HG03342 (cell line): ENCODE results near the gene FOXC2.

Source experiments
- ATAC-seq: cut with Tn5 transposase; IDR thresholded peaks from one replicate; pipeline ENCODE4 v1.9.1; 2021; ENCODE audit warnings: mild to moderate bottlenecking, moderate library complexity; ENCODE audit not compliant: unreplicated experiment

The FOXC2 gene

DNA sequence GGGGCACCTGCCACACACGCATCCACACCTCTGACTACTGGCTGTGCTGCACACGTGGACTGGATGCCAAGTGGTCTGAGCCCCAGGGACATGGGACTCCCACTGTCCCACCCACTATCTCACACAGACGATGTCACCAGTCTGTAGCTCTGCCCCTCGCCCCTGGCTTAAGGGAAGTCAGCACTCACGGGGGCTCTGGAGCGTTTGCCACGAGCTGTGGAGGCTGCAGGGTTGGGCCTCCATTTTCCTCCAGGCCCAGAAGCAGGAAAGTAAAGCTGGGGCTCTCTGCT is 34.2 kb upstream of the FOXC2 start:
- no peak for ATAC-seq

DNA sequence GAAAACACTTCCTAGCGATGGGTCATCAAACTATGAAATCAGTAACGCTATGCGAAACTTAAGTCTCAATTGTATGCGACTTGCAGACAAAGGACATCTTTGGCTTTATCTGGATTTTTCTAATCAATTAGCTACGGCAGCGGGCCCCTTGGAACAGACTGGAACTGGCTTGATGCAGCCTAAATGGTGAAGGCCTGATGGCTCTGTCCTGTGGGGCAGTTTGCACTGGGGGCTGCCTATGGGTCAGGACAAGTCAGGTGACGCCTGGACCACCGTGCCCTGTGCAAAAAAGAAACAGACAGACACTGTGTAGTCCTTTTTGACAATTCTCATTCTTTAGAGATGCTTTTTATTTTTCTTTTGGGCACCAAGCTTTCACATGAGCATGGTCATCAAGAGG is 33.6 kb upstream of the FOXC2 start:
- ATAC-seq, result no peak

DNA sequence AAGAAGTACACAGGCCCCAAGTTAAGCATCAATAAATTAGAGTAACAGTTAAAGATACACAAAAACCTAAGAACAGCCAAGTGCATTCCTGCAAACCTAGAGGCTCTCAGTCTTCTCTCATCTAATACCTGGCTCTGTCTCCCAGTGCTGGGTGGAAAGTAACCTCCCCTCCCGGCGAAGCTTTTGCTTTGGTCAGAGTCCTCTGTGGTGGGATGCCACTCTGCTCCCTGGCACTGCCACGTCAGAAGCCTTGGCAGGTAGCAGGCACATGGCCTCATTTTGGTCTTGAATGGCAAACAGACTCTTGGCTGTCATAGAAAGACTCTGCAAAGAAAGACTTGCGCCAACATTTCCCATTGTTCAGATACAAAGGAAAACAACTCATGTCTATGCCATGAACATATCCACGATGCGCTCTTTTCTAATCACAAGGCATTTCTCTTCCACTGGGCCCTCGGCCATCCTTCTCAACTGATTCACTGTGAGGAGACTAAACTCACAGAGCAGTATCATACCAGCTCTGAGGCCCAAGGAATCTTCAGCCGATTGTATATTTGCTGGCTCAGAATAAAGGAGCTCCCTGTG is 32.8 kb upstream of the FOXC2 start:
- no peak for ATAC-seq

DNA sequence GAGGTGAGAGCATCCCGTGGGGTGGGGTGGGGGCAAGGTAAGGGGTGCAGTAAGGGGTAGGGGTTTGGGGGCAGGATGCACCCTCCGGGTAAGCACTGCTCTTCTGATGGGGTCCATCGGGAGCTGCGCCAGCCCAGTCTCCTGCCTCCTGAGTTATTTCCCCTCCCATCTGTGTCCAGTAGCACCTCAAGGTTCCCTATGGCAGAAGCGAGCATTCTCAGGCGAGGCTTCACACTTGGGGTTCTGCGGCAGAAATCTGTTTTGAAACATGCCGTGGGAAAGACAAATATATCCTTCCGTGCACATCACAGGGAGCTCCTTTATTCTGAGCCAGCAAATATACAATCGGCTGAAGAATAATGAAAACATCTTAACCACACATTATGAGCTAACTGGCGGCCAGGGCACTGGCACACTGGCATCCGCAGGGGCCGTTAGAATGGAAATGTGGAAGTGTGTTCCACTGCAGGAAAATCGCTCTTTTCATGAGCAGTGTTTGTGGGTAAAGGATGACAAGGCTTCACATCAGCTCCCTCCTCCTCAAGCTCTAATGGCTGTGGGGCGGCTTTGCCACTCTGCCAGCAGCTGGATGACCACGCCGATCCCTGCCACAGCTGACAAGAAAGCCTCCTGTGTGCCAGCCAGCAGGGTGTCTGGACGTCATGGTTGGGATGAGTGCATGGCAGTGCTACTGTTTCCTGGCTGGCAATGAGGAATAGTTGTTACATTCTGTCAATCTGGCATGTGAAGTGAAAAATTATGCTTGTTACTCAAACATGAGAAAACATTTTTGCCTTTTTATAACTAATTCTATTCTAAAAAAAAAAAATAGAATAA is 31.6 kb upstream of the FOXC2 start:
- no peak for ATAC-seq

DNA sequence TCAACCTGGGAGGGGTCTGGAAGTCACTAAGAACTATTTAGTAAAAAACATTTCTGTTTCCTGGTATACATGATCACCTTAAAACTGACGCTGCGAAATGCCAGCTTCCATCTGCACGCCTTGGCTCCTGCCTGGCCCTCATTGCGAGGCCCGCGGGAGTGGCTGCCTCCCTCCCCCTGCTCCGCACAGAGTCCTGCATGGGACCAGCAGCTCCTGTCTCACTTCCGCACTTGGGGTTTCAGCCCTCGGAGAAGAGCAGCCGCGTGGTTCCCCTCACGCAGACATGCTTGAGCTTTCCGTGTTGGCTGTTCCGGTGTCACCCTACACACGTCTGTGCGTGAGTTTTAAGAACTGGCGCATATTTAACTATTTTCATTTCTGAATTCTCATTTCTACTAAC is 30.0 kb upstream of the FOXC2 start:
- ATAC-seq, result no peak

DNA sequence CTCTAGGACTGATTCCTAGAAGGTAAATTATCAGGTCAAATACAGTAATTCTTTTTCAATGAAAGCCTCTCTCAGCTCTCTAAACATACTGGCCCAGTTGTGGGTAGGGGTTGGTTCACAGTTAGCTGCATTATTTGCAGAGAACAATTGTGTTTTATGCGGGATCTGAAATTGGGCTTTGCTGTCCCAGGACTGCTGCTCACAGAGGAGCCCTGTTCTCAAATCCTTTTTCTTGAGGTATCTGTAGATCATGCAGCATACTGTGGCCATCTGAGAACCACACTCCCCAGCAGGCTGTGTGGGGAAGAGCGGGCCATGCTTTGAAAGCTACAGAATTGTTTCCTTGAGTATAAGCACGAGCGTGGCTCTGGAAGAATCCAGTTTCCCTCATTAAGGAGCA is 29.1 kb upstream of the FOXC2 start:
- no peak for ATAC-seq

DNA sequence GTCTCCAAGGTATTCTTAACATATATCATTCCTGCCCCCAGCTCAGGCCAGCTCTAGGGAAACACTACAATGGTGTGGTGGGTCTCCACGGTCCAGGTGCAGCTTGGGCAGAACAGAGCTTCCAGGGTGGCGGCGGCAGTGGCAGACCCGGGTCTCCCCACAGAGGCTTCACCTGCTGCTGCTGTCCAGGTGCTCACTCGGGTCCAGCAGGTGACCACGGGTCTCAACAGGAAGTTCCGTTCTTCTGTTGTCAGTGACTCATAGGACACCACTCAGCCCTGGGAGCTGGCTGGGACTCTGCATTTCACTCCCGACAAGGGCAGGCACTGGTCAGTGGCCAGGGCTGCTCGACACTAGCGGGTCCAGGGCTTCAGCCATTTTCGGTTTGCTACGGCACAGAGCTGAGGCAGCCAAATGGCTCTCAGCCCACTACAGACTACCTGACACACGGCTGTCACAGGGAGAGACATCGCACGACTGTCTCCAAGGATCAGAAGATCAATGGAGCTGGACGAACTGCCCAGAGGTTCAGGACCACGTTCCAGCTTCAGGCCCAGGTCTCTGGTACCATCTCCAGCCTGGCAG is 28.3 kb upstream of the FOXC2 start:
- no peak for ATAC-seq

DNA sequence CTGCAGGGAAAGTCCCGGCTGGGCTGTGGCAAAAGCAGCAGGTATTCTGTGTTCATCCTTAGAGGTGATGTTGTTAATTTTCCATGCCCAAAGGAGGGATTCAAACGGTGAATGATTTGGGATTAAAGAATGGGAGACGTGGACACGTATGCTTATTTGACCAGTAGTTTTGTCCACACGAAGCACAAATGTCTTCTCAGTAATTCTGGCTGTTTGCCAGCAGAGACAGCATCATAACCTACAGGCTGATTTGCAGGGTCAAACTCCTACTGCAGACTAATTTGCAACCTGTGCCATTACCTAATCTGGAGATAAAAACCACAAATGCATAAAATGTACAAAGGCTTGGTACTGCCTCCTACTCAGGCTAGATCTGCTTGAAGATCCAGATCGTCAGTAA is 25.7 kb upstream of the FOXC2 start:
- no peak for ATAC-seq

DNA sequence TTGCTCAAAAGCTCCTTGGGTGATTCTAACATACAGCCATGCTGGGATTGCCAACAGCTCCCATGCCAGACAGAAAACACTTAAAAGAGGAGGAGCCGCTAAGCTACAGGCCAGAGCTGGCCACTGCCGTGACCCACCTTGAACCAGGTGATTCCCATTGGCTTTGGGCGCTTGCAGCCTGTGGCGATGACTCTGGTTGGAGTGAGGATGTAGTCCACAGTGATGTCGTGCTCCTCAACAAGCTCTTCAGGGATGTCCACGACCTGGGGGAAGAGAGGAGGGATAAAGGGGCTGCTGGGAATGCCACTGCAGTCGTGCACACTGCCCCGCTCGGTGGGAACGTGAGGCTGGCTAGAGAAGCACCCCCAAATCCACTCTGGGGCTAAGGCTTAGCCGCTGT is 25.1 kb upstream of the FOXC2 start:
- ATAC-seq, result no peak

DNA sequence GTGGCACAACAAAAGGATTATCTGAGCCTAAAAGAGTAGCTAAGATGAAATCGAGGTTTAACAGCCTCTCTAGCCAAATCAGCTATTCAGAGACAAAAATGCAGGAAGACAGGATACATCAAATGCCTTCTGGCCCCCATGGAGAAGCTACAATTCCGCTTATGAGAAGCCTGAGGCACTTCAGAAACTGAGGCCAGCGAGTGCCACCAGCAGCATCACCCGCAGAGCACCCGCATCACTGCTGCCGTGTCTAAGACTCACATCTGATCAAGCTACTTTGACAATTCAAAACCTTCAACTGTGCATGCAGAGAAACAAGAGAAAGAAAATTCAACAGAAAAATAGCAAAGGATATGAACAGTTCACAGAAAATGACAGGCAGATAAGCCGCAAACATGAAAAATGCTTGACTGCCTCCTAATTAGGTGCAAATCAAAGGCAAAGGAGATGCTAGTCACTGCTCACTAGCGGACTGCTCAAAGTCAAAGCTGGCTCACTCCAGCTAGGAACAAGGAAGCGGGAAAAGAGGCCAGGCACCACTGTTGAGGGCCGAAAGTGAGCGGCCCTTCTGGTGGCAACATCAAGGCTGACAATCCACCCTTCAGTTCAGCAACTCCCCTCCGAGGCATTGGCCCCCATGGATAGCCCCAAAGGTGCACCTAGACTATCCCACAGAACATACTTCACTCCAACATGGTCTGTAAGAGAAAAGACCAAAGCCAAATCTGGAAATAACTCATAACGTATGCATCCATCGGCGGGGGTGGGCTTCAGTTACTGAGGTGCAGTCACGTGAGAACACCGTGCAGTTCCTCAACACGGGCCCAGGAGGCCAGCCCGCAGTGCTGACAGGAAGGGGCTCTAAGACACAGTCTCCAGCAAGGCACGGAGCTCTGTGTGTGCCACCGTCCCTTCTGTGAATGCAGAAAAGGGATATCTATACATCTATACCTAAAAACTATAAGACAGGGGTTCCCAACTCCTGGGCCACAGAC is 23.6 kb upstream of the FOXC2 start:
- no peak for ATAC-seq

DNA sequence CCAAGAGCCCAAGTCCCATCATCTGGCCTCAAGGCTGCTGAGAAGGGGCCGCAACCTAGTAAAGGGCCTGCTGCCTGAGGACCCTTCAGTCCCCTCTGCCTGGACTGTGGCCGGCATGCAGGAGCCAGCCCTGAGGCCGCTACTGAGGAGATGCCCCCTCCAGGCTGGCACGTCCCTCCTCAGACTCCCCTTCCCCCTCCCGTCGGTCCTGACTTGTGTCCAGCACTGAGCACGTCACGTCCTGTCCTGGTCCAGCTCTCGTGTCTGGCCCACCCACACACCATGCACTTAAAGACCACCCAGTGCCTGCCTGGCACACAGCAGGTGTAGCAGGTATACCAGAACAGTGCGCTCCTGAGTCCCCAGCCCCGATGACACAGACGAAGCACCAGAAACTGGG is 21.1 kb upstream of the FOXC2 start:
- no peak for ATAC-seq

DNA sequence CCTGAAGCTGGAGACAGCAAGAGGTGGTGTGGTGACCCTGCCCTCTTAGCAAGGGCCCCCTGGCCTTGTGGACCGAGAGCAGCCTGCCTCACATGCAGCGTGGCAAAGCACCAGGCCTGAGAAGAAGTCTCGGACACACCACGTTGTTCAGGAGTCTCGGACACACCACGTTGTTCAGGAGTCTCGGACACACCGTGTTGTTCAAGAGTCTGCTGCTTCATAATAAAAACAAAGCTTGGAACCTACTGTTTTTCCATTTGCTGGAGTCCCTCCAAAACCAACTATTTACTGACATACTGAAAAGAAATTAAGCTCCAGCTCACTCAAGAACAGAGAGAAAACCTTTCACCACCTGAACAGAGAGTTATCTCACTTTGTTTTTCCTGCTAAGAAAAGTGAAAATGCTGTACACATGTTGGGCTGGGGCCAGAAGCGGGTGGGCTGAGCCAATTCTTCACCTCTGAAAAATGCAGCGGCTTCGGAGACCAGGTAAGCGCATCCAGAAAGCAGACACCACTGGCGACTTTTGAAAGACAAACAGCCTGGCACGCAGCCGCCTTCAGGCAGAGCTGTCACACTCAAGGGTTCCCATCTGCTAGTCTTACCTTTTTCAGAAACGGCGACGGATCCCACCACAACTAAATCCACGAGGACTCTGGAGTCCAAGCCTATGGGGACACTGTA is 20.5 kb upstream of the FOXC2 start:
- no peak for ATAC-seq

DNA sequence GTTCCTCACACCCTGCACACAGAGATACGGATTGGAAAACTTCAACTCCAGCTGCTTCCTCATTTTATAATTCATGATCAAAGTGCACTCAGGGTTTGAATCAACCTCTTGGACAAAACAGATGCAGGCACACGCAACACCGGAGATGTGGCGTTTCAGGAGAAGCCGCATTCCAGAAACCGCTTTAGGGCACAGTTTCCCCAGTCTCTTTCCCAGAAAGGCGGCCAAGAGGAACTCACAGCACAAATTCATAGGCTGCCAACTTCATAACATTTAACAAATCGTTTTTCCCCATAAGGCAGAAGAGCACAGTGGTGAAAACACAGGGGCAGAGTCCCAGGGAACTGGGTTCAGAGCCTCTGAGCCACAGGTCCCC is 20.0 kb upstream of the FOXC2 start:
- no peak for ATAC-seq

DNA sequence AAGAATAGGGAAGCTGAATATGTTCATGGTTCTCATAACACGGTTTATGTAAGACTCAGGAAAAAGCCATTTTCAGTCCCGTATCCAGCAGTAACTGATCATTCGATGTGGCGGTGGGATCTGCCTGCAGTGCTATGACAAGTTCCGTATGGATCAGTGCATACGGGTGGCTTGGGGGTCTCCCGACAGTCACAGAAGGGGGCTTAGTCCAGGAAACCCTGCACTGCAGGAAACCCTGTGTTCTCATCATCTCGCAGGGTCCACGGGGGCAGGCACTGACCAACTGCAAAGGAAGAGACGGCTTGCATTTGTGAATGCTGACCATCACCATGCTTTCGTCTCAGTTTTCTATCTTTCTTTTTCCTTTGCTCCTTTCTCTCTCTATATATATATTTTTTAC is 19.3 kb upstream of the FOXC2 start:
- no peak for ATAC-seq

DNA sequence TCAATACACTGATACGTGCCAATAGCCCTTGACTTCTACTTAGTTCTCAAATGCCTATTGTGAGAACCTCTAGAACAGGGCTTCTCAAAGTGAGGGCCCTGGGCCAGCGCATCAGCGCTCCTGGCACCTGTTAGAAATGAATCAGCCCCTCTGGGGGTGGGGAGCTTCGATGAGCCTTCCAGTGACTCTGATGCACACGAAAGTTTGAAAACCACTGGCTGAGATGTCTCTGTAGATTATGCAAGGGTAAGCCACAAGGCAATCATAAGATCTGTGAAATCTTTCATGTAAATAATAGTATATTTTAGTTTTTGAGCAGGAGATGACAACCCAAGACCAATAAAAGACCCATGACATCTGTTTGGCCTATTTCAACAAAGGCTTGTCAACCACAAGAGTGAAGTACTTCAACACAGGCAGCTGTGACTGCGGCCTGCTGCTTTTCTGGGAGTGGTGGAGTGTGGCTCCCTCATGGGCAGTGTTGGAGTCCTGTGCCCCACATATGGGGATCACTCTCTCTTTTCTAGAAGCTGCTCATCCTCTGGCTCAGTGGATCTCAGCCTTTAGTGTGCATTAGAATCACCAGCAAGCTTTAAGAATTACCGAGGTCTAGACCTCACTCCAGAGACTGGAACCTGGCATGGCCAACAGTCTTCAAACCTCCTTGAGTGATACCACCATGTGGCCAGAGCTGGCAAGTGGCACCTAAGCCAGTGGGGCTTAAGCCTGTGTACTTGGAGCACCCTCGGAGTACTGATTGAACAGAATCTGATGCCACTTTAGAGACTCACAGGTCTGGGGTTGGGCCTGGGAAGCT is 17.3 kb upstream of the FOXC2 start:
- ATAC-seq, result no peak

DNA sequence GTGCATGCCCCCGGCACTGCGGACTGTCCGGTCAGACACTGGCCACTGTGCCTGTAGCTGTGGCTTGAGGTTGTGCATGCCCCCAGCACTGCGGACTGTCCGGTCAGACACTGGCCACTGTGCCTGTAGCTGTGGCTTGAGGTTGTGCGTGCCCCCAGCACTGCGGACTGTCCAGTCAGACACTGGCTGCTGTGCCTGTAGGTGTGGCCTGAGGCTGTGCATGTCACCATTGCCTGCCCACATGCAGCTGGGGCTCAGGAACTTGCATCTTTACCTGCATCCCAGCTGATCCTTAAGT is 16.8 kb upstream of the FOXC2 start:
- no peak for ATAC-seq

DNA sequence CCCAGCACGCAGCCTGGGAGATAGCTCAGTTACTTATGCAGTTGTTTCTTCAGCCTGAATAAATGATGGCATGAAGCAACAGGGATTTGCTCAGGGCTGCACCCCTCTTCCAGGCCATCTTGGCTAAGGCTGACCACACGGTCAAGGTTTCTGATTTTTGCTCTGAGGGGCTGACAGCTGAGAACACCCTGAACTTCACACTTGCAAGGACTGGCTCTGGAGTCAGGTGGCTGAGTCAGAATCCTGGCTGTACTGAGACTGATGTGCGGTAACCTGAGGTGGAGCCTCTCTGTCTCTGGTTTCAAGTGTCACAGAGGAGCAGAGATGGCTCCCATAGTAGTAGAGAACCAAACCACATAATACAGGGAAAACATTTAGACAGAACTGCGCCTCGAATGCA is 16.3 kb upstream of the FOXC2 start:
- ATAC-seq, result no peak

DNA sequence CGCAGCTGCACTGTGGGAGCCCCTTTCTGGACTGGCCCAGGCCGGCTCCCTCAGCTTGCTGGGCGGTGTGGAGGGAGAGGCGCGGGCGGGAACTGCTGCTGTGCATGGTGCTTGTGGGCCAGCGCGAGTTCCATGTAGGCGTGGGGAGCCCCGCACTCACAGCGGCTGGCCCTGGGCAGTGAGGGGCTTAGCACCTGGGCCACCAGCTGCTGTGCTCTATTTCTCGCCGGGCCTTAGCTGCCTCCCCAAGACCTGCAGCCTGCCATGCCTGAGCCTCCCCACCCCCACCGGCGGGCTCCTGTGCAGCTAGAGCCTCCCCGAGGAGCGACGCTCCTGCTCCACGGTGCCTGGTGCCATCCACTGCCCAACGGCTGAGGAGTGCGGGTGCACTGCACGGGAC is 13.3 kb upstream of the FOXC2 start:
- ATAC-seq, result no peak

DNA sequence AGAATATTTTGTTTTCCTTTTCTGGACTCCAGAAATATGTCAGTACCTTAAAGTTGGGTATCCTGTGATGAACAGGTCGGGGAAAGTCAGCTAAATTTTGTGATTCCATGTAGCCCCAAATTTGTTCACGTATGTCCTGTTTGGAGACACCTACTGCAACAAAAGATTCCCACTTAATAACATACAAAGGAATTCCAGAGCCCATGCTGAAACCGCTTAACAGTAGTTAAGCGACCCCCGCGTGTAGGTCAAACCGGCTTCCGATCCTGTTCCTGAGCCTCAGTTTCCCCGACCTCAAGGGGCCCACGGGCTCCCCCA is 12.1 kb upstream of the FOXC2 start:
- ATAC-seq, result peak; percentile 19

DNA sequence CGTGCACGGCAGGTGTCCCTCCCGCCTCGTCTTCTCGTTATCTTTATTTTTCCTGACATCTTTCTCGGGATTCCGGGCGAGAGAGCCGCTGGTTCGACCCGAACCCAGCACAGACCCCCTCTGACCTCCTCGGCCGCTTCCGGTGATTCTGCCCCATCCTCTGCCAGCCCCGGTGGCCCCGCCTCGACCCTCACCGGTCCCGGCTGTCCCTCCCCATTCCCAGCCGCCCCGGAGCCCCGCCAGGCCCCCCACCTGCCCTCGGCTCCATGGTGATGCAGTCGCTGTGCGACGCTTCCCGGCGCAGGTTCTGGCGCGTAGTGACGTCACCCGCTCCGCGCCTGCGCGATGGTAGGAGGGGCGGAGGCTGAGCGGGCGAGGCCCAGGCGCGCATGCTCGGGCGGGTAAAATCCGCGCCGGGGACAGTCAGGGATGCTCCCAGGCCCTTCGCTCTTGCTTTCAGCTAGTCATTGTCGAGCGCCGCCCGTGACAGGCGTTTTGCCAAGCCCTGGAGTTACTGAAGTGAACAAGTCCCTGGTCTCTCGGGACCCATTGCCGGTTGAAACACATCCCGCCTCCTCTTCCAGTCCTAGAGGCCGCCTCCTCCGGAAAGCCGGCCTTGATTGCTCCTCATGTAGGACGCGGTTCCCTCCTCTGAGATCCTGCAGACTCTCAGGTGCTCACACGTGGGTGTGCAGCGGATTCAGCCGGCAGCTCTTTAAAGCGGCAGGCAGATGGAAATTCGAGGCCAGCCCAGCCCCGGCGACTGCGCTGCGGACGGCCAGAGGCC is 11.5 kb upstream of the FOXC2 start, which contains the start of gene MTHFSD:
Gene MTHFSD, minus strand, starts transcription at position 319 of the 787 bp plus-strand sequence. Its CDS starts 51 bp downstream, at position 268.
- ATAC-seq, result peak; percentile 85
